GM19043 (cell line): Measurements from ENCODE around the gene NES.

Experiments
- ATAC-seq: cut with Tn5 transposase; IDR thresholded peaks from one replicate; pipeline ENCODE4 v1.9.1; 2021; ENCODE audit warnings: low read depth; ENCODE audit not compliant: unreplicated experiment

NES gene, protein sequence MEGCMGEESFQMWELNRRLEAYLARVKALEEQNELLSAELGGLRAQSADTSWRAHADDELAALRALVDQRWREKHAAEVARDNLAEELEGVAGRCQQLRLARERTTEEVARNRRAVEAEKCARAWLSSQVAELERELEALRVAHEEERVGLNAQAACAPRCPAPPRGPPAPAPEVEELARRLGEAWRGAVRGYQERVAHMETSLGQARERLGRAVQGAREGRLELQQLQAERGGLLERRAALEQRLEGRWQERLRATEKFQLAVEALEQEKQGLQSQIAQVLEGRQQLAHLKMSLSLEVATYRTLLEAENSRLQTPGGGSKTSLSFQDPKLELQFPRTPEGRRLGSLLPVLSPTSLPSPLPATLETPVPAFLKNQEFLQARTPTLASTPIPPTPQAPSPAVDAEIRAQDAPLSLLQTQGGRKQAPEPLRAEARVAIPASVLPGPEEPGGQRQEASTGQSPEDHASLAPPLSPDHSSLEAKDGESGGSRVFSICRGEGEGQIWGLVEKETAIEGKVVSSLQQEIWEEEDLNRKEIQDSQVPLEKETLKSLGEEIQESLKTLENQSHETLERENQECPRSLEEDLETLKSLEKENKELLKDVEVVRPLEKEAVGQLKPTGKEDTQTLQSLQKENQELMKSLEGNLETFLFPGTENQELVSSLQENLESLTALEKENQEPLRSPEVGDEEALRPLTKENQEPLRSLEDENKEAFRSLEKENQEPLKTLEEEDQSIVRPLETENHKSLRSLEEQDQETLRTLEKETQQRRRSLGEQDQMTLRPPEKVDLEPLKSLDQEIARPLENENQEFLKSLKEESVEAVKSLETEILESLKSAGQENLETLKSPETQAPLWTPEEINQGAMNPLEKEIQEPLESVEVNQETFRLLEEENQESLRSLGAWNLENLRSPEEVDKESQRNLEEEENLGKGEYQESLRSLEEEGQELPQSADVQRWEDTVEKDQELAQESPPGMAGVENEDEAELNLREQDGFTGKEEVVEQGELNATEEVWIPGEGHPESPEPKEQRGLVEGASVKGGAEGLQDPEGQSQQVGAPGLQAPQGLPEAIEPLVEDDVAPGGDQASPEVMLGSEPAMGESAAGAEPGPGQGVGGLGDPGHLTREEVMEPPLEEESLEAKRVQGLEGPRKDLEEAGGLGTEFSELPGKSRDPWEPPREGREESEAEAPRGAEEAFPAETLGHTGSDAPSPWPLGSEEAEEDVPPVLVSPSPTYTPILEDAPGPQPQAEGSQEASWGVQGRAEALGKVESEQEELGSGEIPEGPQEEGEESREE (N-terminal part only)

DNA sequence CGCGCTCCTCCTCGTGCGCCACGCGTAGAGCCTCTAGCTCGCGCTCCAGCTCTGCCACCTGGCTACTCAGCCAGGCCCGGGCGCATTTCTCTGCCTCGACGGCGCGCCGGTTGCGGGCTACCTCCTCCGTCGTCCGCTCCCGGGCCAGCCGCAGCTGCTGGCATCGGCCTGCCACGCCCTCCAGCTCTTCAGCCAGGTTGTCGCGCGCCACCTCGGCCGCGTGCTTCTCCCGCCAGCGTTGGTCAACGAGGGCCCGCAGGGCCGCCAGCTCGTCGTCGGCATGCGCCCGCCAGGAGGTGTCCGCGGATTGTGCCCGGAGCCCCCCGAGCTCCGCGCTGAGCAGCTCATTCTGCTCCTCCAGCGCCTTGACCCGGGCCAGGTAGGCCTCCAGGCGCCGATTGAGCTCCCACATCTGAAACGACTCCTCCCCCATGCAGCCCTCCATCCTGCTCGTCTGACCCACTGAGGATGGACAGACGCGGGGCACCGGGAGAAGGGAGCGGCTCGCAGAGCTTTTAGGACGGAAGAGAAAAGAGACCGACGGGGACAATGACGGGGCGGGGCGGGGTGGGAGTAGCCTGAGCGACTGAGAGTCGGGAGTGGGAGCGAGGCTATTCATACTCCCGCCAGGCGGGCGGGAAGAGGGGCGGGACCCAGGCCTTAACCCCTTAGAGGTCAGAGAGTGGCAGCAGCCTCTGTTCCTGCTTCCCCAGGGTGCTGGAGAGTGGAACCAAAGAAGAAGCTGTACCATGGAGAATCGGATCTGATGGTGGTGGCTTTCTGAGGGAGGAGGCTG, at the start of gene NES:
Gene NES (minus strand): TSS at position 588 of the 796 bp plus-strand sequence. CDS start 143 bp downstream, at position 445.
- ATAC-seq = no peak

DNA sequence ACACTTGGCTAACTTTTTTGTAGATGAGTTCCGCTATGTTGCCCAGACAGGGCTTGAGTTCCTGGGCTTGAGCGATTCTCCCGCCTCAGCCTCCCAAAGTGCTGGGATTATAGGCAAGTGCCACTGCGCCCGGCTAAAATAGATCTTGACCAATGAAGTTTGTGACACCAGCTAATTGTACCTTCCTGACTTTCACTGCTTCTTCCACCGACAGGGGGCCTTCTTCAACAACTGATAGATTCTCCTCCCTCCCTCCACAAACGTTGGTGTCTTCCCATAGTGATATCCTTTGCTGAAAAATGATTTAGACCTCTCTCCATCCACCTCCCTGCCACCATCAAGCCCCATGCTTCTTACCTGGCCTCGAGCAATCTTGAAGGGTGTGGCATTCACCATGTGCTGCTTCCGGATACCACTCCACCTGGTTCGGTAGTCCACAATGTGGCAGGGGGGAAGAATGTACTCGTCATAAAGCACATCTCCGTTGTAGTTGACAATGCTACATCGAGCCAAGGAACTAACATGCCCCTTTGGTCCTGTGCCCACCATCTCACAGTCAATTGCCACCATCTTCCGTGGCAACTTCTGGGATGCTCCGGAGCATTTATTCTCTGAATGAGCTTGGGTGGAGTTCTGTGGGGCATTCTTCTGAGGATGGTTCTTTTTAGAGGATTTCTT, 49.5 kb upstream of the NES start:
- no peak for ATAC-seq

DNA sequence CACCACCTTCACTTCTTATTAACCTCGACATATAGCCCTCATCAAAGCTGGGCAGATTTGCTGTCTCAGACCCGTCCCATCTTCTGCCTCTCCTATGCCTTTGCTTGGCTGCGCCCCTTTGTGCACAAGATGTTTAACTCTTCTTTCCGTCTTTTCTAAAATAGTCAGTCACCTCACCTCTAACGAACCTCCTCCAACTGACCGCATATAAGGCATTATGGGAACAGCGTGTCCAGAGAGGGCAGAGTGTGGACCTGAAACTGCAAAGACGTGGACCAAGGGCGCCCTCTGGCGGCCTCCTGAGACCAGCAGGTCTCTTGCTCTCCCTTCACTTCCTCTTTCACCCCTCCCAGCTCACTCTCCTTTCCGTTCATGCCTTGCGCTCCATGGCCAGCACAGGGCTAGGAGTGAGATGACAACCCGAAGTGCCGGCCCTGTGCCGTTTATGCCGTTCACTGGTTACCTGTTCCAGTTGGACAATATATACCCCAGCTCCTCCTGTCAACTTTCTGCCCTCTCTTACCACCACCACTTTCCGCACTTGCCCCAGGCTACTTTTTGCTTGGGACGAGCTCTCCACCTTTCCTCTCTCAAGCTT, 48.6 kb upstream of the NES start:
- no peak for ATAC-seq

DNA sequence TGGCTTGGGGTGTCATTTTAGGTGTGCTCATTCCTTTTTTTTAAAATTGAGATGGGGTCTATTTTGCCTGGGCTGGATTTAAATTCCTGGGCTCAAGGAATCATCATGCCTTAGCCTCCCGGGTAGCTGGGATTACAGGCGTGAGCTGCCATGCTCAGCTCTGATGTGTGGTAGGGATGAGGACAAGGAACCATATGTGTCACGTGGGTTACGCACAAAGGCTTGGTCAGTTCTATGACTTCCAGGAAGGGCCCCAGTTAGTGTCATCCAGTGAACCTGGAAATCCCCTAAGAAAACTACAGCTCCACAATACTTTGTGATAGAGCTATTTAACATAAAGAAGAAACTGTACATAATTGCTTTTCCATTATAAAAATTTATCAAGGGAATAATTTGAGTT, 44.3 kb upstream of the NES start:
- ATAC-seq = no peak

DNA sequence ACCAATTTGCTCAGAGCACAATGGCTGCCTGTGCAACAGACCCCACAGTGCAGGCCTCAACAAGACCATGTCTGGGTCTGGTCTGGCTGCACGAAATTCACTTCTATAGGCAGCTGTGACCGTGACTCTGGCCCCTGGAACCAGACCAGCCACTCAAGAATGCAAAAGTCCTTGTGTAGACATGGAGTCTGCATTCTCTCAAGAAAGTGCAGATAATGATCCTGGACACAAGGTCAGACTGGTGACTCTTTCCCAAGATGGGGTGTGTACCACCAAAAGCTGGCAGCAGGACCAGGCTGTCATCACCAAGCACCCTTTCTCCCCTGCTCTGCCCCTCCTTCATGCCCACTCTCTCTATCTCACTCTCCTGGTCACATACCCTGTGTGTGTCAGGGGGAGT, 43.9 kb upstream of the NES start:
- no peak for ATAC-seq

DNA sequence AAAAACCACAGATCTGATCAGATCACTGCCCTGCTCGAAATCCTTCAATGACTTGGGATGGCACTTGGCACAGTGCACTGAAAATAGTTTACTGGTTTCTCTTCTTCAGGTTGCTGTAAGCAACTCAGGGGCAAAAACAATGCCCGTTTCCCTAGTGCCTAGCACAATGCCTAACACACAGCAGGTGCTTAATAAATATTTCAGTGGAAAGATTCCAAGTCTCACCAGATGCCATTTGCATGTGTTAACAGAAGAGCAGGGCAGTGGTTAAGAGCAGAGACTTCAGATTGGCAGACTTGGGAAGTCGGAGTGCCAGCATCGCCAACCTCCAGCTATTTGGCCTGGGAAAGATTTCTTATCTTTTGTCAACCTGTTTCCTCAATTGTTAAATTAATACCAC, 40.1 kb upstream of the NES start:
- ATAC-seq = no peak

DNA sequence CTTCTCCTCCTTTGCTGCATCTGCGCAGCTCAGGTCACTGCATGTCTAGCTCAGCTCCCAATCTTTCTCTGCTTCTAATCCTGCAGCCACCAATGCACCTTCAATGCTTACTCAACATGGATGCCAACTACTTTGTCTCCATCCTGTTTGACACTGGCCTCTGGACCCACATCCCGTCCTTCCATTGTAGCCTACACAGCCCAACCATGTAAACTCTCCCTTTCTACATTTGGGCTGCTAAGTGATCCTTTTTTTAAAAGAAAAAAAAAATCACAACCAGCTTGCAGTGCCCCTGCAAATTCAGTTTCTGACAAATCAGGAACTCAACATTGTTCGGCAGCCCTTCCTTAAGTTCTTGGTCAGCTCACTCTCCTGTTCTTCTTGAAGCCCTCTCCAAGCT, 37.6 kb upstream of the NES start:
- no peak for ATAC-seq

DNA sequence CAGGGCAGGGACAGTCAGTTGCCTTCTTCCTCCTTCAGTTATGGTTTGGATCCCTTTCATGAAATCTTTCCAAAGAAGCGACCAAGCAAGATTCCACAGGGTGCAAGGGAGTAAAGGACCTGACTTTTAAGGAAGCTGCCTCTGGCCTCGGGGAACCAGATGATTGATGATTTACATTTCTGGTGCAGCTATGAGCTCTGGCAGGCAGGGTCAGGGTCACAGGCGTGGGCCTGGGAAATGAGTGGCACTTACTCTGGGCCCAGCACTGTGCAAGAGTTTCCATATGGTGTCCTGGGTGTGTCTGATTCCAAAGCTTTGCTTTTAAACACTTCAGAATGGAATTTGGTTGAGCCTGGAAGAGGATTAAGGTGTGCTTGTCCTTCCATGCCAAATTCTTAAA, 35.4 kb upstream of the NES start:
- no peak for ATAC-seq

DNA sequence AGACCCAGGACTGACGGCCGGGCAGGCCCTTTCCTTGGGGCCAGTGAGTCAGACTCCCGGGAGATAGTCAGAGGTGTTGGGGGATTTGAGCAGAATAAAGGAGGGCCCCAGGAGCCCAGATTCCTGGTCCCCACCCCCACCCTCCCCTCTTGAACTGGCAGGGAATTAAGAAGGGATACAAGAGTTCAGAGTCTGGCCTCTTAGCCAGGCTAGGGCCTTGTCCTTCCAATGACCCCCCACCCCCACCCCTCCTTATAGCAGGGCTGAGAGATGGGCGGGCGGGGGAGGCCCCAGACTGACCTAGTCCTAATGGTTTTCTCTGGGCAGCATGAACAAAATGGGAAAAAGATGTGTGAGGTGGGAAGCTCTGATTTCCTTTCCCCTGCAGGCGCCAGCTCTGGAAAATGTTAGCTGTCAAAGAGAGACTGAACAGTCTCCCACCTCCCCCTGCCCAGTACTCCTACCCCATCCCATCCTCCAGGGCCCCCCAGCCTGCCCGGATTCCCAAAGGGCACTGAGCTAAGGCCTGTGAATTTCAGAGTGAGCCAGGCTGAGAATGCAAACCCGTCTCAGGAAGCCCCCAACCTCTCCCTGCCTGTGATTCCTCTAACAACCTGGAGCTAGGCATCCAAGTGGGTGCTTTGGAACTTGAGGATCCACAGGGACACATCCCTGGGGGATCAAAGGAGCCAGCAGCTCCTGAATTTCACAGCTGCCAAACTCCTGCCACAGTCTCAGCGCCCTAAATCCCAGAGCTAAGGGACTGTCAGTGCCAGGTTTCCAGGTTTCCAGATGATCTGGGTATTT, 34.0 kb upstream of the NES start:
- ATAC-seq = no peak

DNA sequence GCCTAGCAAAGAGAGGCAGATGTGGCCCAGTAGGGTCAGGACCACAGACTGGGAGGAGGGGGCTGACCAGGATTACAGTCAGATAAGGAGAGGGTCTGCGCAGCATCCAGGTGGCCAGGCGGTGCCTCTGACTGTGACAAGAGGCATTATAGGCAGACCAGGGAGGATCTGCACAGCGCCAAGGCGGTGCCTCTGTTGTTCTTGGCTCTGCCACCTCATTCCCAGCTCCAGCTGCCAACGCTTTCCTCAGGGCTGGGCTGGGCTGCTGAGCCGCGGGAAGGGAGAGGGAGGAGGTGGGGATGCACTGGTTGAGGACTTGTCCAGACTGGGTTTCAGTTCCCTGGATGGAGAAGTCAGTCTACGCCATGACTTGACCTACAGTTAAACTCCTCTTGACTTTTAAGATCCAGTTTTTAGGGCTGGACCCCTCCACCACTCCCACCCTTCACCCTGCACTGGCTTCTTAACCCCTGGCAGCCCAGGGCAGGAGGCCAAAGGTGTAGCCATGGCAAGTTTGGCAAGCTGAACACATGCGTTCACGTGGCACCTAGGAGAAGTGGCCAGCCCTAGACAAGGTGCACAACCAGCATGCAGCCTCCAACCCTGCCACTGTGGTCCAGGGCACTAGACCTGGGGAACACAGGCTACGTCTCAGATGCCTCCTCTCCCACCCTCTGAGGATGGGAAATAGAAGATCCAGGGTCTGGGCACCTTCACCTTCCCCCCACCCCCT, 32.7 kb upstream of the NES start:
- ATAC-seq = no peak

DNA sequence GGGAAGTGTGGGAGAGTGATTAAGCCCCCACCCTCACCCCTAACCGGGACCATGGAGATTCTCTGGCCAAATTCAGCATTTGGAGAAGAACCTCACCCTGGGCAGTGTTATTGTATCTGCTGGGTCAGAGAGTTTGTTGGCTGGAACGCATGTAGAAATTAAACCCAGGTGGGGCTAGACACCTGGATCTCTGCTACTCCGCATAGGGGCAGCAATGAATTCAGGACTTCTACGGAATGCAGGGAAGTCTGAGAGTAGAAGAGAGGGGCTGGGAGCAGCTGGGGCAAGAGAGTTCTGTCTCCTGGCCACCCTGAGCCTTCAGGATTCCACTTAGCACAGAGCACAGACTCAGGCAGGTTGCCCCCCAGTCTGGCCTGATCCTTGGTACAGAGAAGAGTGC, 31.8 kb upstream of the NES start:
- no peak for ATAC-seq

DNA sequence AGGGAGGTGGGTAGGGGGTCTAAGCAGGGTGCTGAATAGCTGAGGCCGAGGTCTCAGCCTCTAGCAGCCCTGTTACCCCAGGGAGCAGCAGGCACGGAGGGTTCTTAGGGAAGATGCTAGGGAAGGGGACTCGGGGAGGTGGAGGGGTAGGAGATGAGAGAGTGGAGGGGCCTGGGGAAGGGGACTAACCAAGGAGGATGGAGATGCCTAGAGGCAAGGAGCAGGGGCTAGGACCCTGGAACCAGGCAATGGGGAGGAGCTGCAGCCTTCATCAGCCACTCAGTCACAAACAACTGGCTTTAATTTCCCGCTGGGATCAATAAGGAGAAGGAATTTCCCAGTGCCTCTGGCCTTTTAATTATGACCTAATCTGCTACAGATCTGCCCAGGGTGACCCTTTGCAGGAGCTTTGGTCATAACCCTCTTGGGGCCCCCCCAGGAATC, 31.0 kb upstream of the NES start:
- no peak for ATAC-seq

DNA sequence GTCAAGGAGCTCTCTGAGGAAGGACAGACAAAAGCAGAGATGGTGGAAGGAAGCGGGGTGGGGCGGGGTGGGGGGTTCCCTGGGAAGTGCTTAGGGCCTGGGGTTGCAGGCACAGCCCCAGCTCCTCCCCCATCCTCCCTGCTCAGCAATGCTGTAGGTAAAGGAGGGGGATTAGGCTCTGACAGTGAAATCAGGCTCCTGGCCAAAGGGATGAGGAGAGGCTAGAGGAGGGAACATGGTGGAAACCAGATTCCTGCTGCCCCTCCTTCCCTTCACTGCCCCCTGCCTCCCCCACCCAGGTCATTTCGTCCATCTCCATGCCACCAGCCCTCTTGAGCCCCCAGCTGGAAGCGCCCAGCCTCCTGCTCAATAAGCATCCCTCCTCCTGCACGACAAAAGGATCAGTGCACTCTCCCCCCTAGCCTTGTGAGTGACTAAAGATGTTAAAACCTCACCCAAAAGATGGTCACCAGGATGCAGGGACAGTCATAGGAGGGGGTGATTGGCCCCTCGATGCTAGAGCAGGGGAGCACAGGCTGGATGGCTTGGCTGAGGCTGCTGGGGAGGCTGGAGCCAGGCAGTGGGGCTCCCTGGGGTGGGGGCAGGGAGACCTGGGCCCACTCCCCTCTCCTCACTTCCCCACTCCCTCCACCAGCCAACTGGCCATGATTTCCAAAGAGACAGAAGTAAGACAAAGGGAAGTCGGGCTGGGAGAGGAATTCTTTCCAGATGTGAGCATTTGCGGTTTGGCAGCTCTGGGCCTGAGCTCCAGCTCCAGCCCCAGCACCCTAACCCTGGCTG, 30.4 kb upstream of the NES start:
- no peak for ATAC-seq

DNA sequence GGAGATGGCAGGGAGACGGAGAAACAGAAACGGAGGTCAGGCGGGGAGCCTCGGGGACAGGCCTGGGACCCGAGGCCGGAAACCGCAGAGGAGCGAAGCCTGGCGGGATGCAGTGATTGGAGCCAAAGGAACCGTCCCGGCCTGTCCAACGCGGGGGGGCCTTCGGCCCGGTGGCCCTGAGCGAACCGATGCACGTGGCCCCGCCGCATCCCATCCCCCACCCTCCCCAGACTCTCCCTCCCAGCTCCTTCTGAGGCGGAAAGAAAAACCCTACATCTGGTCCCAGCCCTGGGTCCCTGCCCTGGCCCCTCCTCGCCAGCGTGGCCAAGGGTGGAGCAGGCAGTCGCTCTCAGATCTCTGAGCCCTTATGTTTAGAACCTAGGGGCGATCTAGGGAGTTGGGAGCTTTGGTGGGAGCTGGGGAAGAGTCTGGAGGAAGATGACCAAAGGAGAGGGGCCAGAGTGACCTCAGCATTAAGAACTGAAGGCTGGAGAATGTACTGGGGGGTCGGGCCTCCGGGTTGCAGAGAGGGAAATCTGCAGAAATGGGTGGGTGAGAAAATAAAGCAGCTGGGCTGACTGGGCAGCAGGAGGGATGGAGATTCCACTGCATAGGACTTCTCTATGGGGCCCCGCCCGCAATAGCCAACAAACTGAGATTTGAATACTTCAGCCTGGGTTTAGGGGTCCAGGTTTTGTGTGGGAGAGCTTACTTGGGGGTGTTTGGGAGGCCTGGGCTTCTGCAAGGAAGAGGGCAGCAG, 29.6 kb upstream of the NES start:
- ATAC-seq = no peak

DNA sequence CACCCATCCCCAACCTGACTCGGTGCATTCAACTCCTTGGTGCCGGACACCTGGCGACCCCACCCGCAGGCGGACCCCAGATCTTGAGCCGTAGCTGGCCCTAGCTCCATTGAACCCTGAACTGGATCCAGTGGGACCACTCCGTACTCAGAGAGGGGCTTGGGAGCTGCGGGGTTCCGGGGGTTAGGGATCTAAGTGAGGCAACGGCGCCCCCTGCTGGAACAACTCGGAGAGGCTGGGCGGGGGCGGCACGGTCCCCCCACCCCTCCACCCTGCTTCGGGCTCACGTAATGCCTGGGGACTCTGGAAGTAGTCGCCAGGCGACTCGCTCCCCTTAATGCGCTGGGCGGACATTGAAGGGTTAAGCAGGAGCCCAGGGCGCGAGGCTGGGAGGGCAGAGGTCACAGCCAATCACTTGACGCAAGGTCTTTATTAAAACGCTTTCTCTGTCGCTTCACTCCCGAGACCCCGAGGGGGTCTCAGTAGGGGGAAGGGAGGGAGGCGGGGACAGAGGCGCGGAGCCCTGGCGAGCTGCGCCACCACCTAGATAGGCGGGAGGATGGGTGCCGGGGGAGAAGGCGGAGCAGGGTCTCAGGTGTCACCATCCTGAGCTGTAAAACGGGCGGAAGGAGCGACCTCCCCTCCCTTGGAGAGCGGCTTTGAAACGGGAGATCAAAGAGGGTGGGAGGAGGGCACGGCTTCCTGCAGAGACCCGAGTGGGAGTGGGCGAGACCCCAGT, 28.9 kb upstream of the NES start:
- ATAC-seq = no peak
